AG04450 (cell line): ENCODE results near the gene FBXL7. TPM values are rescaled to one million over a fixed set of nuclear protein-coding genes. Genes with fewer than 3 reads are reported as not detected.

Source experiments
- CTCF ChIA-PET: fragments of 300-600, 350-600 bp; formaldehyde crosslinking; extraction: SDS; loops from one replicate; lab custom pipeline; 2022; ENCODE audit warnings: antibody characterized with exemption, inconsistent platforms; lab: Charles Lee
- POLR2A ChIA-PET: fragments of 350-600 bp; formaldehyde crosslinking; extraction: SDS; loops from one replicate; lab custom pipeline; 2021; ENCODE audit warnings: antibody characterized with exemption, inconsistent platforms; lab: Yijun Ruan, JAX
- DNase-seq: peaks from one replicate; pipeline ENCODE4 v3.0.0-alpha.2; 2011; ENCODE audit warnings: low read depth, low spot score
- H3K27ac ChIP-seq: one replicate; pipeline ENCODE4 v1.5.1; 2012; ENCODE audit warnings: low read depth, low read length, control low read depth
- H3K27me3 ChIP-seq: one replicate; pipeline ENCODE4 v1.6.0; 2012; ENCODE audit warnings: low read length; ENCODE audit not compliant: control insufficient read depth, insufficient read depth
- H3K4me3 ChIP-seq: 2 replicates; pipeline ENCODE4 v1.5.1; 2011; ENCODE audit warnings: mild to moderate bottlenecking, low read depth, low read length, control low read depth
- H3K9me3 ChIP-seq: 2 replicates; pipeline ENCODE4 v1.5.1; 2012; ENCODE audit warnings: low read length; ENCODE audit not compliant: control insufficient read depth, insufficient read depth
- CTCF ChIP-seq: IDR thresholded peaks from 2 replicates; pipeline ENCODE4 v1.5.1; 2011; ENCODE audit warnings: low read depth, low read length, control low read depth, inconsistent platforms
- polyA plus RNA-seq: library from polyadenylated mRNA; depleted of rRNA; stranded (reverse); fragments of >200 nt; gene quantifications from 2 replicates; pipeline ENCODE4 v1.2.3, GENCODE V29; 2011

FBXL7 gene
- polyA plus RNA-seq, 1 experiment = 10.4 TPM

- ChIA-PET POLR2A (no interaction called here), CTCF (interaction anchor here (2.0 kb wide), 1 partner anchor 9 kb away, joined by 9 read pairs; no protein-coding TSS in a partner anchor)
- no peak for DNase-seq
- no peaks in the 10 kb centered on the region for H3K27me3 ChIP-seq
- H3K27ac ChIP-seq = no peak overlapping the region
- no peaks in the 10 kb centered on the region for H3K9me3 ChIP-seq
- H3K4me3 ChIP-seq = no peak overlapping the region
- TF ChIP-seq CTCF = no peak
Observed at GRCh38 chr5:15607076-15607475, 107.1 kb downstream of the FBXL7 start.

GRCh38 chr5:15609076-15609725 lies 109.2 kb downstream of the FBXL7 start:
- CTCF ChIA-PET = no interaction called here
- POLR2A ChIA-PET = no interaction called here
- Histone ChIP-seq H3K4me3 (no peak overlapping the region), H3K27me3 (no peaks in the 10 kb centered on the region), H3K9me3 (no peaks in the 10 kb centered on the region), H3K27ac (no peak overlapping the region)
- no peak for TF ChIP-seq CTCF
- no peak for DNase-seq

- H3K27me3 ChIP-seq = no peaks in the 10 kb centered on the region
- ChIA-PET CTCF (interaction anchor here (1.0 kb wide), 1 partner anchor 13 kb away, joined by 3 read pairs; no protein-coding TSS in a partner anchor), POLR2A (no interaction called here)
- no peak for TF ChIP-seq CTCF
- no peak for DNase-seq
- H3K27ac ChIP-seq = no peak overlapping the region
- H3K9me3 ChIP-seq = no peaks in the 10 kb centered on the region
- H3K4me3 ChIP-seq = no peak overlapping the region
Observed at GRCh38 chr5:15610216-15610615, 110.2 kb downstream of the FBXL7 start.

DNA sequence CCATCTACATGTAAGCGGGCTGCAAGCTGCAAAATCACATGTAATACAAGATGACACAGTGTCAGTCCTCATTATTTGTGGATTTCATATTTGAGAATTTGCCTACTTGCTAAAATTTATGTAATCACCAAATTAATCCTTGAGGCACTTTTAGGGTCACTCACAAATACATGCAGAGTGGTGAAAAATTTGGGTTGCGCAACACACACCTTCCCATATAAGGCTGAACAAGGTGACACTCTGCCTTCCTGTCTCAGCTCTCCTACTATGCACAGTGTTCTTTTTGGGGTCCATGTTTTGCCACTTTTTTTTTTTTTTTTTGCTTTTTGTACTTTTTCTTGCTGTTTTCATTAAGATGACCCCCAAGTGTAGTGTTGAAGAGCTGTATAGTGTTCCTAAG lies 111.0 kb downstream of the FBXL7 start:
- TF ChIP-seq CTCF = no peak
- CTCF ChIA-PET = interaction anchor here (1.0 kb wide), 1 partner anchor 14 kb away, joined by 3 read pairs; no protein-coding TSS in a partner anchor

DNA sequence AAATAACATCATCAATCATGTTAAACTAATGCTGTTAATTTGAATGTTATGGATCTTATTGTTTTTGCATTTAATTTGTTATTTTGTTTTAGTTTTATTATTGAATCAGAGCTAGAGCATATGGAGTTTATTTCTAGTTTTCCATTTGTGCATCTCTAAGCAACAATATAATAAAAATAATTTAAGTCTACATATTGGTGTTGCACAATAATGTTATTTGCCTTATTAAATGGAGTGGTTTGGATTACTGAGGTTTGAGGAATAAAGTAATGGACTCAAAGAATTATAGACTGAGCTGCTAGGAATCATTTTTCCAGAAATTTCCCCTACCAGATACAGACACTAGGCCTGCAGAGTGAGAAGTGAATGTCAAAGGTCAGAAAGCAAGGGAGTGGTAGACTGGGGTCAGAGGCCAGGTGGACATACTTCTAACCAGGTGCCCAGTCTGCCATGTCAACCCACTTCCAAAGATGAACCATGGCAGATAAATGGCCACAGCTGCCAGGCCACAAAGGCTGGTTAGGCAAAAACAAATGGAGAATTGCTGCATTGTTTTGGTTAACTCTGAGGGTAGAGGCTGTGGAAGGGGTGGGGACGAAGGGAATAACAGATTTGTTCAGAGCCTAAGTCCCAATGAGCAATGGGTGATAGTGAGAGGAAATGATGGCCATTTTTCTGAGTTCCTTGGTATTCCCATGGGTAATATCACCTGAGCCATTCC lies 113.1 kb downstream of the FBXL7 start:
- Histone ChIP-seq H3K27me3 (no peaks in the 10 kb centered on the region), H3K27ac (no peak overlapping the region), H3K4me3 (no peak overlapping the region), H3K9me3 (no peaks in the 10 kb centered on the region)
- CTCF ChIA-PET = no interaction called here
- no peak for DNase-seq
- TF ChIP-seq CTCF = no peak
- POLR2A ChIA-PET = no interaction called here

More for the DNA sequence above, 111.0 kb downstream of the FBXL7 start:
- Histone ChIP-seq H3K27me3 (no peaks in the 10 kb centered on the region), H3K27ac (no peak overlapping the region), H3K9me3 (no peaks in the 10 kb centered on the region), H3K4me3 (no peak overlapping the region)
- POLR2A ChIA-PET = no interaction called here
- DNase-seq = no peak
